Stomach (tissue), 4 donors: Measurements from ENCODE around the gene FETUB.

Experiments
- EP300 ChIP-seq: sonication (generic); formaldehyde crosslinking; IDR thresholded peaks from one replicate; pipeline ENCODE4 v1.6.1; 2017; ENCODE audit warnings: antibody characterized with exemption
- POLR2AphosphoS5 ChIP-seq, 3 donors: sonication (generic); formaldehyde crosslinking; IDR thresholded peaks; one replicate each; pipeline ENCODE4 v1.6.1; 2016; ENCODE audit warnings: antibody characterized with exemption in 3 of 3

GRCh38 chr3:186619787-186620212 is 20.4 kb upstream of the FETUB start:
- no peak for TF ChIP-seq EP300
- TF ChIP-seq POLR2AphosphoS5 (IDR thresholded peaks at IDR 0.05) = no peak
